Small intestine (tissue), 7 donors: ENCODE data around the gene MARK2. TPM values are rescaled to one million over a fixed set of nuclear protein-coding genes. Genes with fewer than 3 reads are reported as not detected.

Experiments used
- DNase-seq, 2 donors: peaks; one replicate each; pipeline versions ENCODE4 v3.0.0 to v3.0.0-alpha.2; 2013
- FAIRE-seq: peaks from 2 replicates; lab custom pipeline; 2012; peaks lifted over from hg19 to GRCh38; lab: Jason Lieb, UNC
- H3K27ac ChIP-seq, 3 donors: one replicate each; pipeline ENCODE4 v1.5.1; 2013; ENCODE audit warnings: low read length in 2 of 3, mild to moderate bottlenecking in 2 of 3, control low read depth in 1 of 3, inconsistent platforms in 1 of 3, low read depth in 1 of 3, moderate library complexity in 1 of 3
- H3K27me3 ChIP-seq, 3 donors: one replicate each; pipeline ENCODE4 v1.6.1; 2013; ENCODE audit warnings: low read length in 3 of 3, inconsistent platforms in 1 of 3; ENCODE audit not compliant: control insufficient read depth in 3 of 3, insufficient read depth in 3 of 3
- H3K36me3 ChIP-seq, 3 donors: one replicate each; pipeline ENCODE4 v1.6.1; 2013; ENCODE audit warnings: low read length in 3 of 3, inconsistent platforms in 1 of 3, low read depth in 1 of 3, mild to moderate bottlenecking in 1 of 3, moderate library complexity in 1 of 3; ENCODE audit not compliant: control insufficient read depth in 3 of 3, insufficient read depth in 2 of 3
- H3K4me1 ChIP-seq, 3 donors: one replicate each; pipeline ENCODE4 v1.6.1; 2013; ENCODE audit warnings: low read length in 2 of 3, inconsistent platforms in 1 of 3, low read depth in 1 of 3, mild to moderate bottlenecking in 1 of 3, moderate library complexity in 1 of 3; ENCODE audit not compliant: control insufficient read depth in 3 of 3, insufficient read depth in 2 of 3
- H3K4me3 ChIP-seq, 3 donors: one replicate each; pipeline ENCODE4 v1.5.1; 2013; ENCODE audit warnings: low read length in 3 of 3, control low read depth in 1 of 3, inconsistent platforms in 1 of 3, low read depth in 1 of 3, mild to moderate bottlenecking in 1 of 3, moderate library complexity in 1 of 3
- H3K9me3 ChIP-seq, 2 donors: one replicate each; pipeline ENCODE4 v1.6.1; 2013; ENCODE audit warnings: low read depth in 1 of 2, low read length in 1 of 2; ENCODE audit not compliant: control insufficient read depth in 2 of 2, insufficient read depth in 1 of 2
- WGBS, 3 donors: extraction: QIAGEN DNeasy Blood & Tissue Kit; methylation state at CpG; one replicate each; pipeline ENCODE4 v1.1.7; 2013; 5-methylcytosine and 5-hydroxymethylcytosine counted together
- polyA plus RNA-seq, 4 donors: library from polyadenylated mRNA; stranded (reverse) in 3 of 4; unstranded in 1 of 4; fragments of 200-250 nt in 3 of 4; fragments of 120-200 nt in 1 of 4; gene quantifications; one replicate each; pipeline versions ENCODE4 v1.2.1 to v1.2.3, GENCODE V29; 2013
- donor health status: healthy with polysubstance abuse.
- donor health status: control.
- donor health status: control.
- donor health status: Bipolar disorder and iron deficiency.
- donor health status: healthy.

MARK2 gene
- polyA plus RNA-seq, 4 donors, result 25.9 to 44.8 (median 28.1) TPM

DNA sequence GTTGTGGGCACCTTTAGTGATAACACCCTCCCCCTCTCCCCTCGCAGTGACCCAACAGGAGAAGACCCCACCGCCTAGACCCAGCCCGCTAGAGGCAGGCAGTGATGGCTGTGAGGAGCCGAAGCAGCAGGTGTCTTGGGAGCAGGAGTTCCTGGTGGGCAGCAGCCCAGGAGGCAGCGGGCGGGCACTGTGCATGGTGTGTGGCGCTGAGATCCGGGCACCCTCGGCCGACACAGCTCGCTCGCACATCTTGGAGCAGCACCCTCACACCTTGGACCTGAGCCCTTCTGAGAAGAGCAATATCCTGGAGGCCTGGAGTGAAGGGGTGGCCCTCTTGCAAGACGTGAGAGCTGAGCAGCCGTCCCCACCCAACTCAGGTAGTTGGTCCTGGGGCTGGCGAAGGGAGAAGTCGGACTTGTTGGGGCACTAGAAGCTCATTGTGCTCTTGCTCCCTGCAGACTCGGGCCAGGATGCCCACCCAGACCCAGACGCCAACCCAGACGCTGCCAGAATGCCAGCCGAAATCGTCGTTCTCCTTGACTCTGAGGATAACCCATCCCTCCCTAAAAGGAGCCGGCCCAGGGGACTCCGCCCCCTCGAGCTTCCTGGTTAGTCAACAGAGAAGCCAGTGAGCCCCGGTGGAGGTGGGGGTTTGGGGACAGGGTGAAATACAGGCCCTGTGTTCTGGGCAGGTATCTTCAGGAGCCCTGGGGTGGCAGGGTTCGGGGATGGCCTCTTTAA lies 21.0 kb upstream of the MARK2 start:
- no peak for FAIRE-seq
- 91 to 93% (median 92%) methylated on average over 27 of the region's 27 CpGs for WGBS, 3 donors
- Histone ChIP-seq H3K27me3 (no peaks in the 10 kb centered on the region), H3K36me3 (peaks cover 2 to 65% (median 14%) of the 10 kb centered on the region in 3 donors), H3K27ac (no peak overlapping the region), H3K9me3 (no peaks in the 10 kb centered on the region), H3K4me3 (no peak overlapping the region), H3K4me1 (peaks cover 0 to 9% (median 0%) of the 10 kb centered on the region in 3 donors)
- DNase-seq, result no peak

GRCh38 chr11:63818609-63819008 lies 20.3 kb upstream of the MARK2 start:
- Histone ChIP-seq H3K9me3 (no peaks in the 10 kb centered on the region), H3K4me3 (no peak overlapping the region), H3K36me3 (peaks cover 2 to 71% (median 16%) of the 10 kb centered on the region in 3 donors), H3K27me3 (no peaks in the 10 kb centered on the region), H3K4me1 (peaks cover 0 to 8% (median 0%) of the 10 kb centered on the region in 3 donors), H3K27ac (no peak overlapping the region)
- DNase-seq (no peak), FAIRE-seq (no peak)
- 95 to 98% (median 96%) methylated on average over 19 of the region's 19 CpGs for WGBS, 3 donors

DNA sequence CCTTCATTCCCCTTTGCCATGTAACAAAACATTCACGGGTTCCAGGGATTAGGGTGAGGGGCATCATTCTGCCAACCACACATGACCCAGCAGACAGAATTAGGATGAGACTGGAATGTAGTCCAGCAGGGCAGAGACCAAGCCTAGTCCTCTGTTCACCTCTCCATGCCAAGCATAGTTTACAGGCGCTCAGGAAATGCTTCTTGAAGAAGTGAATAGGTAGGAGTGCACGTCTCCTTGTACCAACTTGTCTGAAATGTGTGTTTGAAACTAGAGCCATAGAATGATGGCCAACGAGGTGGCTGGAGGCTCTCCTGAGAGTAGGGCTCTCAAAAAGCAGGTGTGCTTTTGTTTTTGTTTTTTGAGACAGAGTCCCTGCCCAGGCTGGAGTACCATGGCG lies 17.5 kb upstream of the MARK2 start:
- WGBS, 3 donors, result 79 to 97% (median 90%) methylated on average over 5 of the region's 5 CpGs
- no peaks in the 10 kb centered on the region for H3K9me3 ChIP-seq
- H3K27me3 ChIP-seq, result no peaks in the 10 kb centered on the region
- no peak for FAIRE-seq
- H3K4me1 ChIP-seq, result no peaks in the 10 kb centered on the region
- peaks cover 2 to 84% (median 16%) of the 10 kb centered on the region in 3 donors for H3K36me3 ChIP-seq
- no peak overlapping the region for H3K4me3 ChIP-seq
- no peak overlapping the region for H3K27ac ChIP-seq
- DNase-seq, result no peak

DNA sequence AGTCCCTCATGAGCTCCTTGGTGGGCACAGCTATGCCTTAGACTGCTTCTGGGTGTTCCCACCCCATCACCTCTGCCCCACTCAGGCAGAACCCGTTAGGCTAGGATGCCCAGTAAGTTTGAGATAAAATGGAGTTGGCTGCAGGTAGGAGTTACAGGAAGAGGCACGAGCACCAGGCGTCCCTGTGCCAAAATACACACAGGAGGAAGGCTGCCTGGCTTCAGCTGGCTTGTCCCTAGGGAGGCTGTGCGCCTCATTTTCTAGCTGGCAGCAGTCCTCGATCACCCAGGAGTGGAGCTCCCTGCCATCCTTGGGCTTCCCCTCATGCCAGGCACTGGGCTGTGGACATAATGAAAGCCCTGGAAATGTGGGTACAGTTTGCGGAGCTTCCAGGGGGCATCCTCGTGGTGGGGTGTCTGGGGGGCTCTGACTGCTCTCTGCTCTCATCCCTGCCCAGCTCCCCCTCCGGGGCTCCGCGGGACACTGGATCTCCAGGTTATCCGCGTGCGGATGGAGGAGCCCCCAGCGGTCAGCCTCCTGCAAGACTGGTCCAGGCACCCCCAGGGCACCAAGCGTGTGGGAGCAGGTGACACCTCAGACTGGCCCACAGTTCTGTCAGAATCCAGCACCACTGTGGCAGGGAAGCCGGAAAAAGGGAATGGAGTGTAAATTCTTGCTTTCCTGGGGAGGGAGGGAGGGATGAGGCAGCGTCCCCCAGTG lies 12.3 kb upstream of the MARK2 start:
- H3K27ac ChIP-seq, result no peak overlapping the region
- no peaks in the 10 kb centered on the region for H3K27me3 ChIP-seq
- H3K4me1 ChIP-seq, result no peaks in the 10 kb centered on the region
- WGBS, 3 donors, result 85 to 87% (median 86%) methylated on average over 17 of the region's 17 CpGs
- no peak overlapping the region for H3K4me3 ChIP-seq
- DNase-seq (no peak), FAIRE-seq (no peak)
- peaks cover 0 to 60% (median 6%) of the 10 kb centered on the region in 3 donors for H3K36me3 ChIP-seq
- H3K9me3 ChIP-seq, result no peaks in the 10 kb centered on the region

DNA sequence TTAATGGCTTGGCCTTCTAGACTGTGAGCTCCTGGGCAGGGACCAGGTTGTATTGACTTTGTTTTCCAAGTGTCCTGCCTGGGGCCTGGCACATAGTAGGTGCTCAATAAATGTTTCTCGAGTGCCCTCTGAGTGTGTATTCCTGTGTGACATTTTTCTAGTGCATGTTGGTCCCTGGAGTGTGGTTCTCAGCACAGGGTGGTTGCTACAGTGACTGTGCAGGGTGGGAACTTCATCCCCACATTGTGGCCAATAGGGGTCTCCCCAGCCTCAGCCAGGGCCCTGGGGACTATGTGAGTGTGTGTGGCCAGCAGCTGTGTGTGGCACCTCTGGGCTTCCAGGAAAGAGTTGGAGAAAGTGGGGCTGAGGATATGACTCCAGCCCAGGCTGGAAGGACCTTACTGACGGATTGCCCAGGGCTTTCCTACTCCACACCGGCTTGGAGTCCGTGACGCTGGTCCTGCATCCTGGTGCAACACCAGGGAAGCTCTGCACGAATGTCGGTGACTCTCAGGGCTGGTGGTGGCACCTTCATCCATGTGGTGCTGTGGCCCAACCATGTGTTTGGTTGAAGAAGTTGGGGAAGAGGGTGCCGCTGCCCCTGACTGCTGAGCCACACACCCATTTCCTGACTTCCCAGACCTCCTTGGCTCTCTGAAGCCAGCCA lies 9.0 kb upstream of the MARK2 start:
- DNase-seq (peak in 1 of 2 donors; percentile 48), FAIRE-seq (no peak)
- no peak overlapping the region for H3K27ac ChIP-seq
- H3K27me3 ChIP-seq, result no peaks in the 10 kb centered on the region
- no peak overlapping the region for H3K4me3 ChIP-seq
- WGBS, 3 donors, result 81 to 85% (median 83%) methylated on average over 8 of the region's 8 CpGs
- H3K4me1 ChIP-seq, result peaks cover 0 to 4% (median 0%) of the 10 kb centered on the region in 3 donors
- peaks cover 0 to 34% (median 0%) of the 10 kb centered on the region in 3 donors for H3K36me3 ChIP-seq
- no peaks in the 10 kb centered on the region for H3K9me3 ChIP-seq

DNA sequence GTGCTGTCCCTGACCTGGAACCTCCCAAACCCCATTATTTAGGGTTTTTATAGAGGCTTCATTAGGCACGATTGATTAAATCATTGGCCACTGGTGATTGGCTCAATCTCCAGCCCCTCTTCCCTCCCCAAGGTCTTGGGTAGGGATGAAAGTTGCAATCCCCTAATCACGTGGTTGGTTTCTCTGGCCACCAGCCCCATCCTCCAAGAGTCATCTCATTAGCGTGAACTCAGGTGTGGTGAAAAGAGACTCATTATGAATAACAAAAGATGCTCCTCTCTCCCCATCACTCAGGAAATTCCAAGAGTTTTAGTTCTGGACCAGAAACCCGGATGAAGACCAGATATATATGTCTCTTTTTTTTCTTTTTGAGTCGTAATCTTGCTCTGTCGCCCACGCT lies 7.6 kb upstream of the MARK2 start:
- Histone ChIP-seq H3K27me3 (no peaks in the 10 kb centered on the region), H3K4me1 (peaks cover 0 to 5% (median 0%) of the 10 kb centered on the region in 3 donors), H3K36me3 (peaks cover 0 to 25% (median 0%) of the 10 kb centered on the region in 3 donors), H3K9me3 (no peaks in the 10 kb centered on the region), H3K4me3 (no peak overlapping the region), H3K27ac (no peak overlapping the region)
- no peak for FAIRE-seq
- WGBS, 3 donors, result 67 to 78% (median 76%) methylated on average over 7 of the region's 7 CpGs
- no peak for DNase-seq

DNA sequence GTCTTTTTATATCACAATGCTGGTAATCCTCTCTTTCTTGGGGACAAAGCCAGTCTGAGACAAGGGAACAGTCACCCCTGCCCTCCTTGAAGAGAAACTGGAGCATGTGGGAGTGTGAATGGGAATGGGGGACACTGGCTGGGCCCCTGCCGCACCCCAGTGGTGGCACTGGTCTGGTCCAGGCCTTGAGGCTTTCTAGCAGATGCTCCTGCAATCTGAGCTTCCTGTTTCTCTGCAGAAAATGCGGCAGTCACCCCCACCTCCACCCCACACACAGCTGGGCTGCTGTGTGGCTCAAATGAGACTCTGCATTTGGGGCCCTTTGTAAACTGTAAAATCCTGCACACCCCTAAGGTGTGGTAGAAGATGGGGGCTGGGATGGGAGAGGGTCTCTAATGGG lies 6.6 kb upstream of the MARK2 start:
- no peak for FAIRE-seq
- H3K36me3 ChIP-seq, result peaks cover 0 to 15% (median 0%) of the 10 kb centered on the region in 3 donors
- 50 to 76% (median 72%) methylated on average over 2 of the region's 2 CpGs for WGBS, 3 donors
- no peak overlapping the region for H3K4me3 ChIP-seq
- no peaks in the 10 kb centered on the region for H3K27me3 ChIP-seq
- H3K27ac ChIP-seq, result no peak overlapping the region
- H3K4me1 ChIP-seq, result peaks cover 0 to 10% (median 0%) of the 10 kb centered on the region in 3 donors
- H3K9me3 ChIP-seq, result no peaks in the 10 kb centered on the region
- no peak for DNase-seq

GRCh38 chr11:63833048-63833447 lies 5.9 kb upstream of the MARK2 start:
- no peak for FAIRE-seq
- no peak overlapping the region for H3K4me3 ChIP-seq
- H3K27me3 ChIP-seq, result no peaks in the 10 kb centered on the region
- no peak overlapping the region for H3K27ac ChIP-seq
- DNase-seq, result no peak
- H3K4me1 ChIP-seq, result peaks cover 0 to 17% (median 6%) of the 10 kb centered on the region in 3 donors
- H3K36me3 ChIP-seq, result peaks cover 0 to 10% (median 0%) of the 10 kb centered on the region in 3 donors
- 90 to 100% (median 97%) methylated on average over 2 of the region's 2 CpGs for WGBS, 3 donors
- no peaks in the 10 kb centered on the region for H3K9me3 ChIP-seq
